ENCODE results near the gene PDLIM4.

Gene PDLIM4

DNA sequence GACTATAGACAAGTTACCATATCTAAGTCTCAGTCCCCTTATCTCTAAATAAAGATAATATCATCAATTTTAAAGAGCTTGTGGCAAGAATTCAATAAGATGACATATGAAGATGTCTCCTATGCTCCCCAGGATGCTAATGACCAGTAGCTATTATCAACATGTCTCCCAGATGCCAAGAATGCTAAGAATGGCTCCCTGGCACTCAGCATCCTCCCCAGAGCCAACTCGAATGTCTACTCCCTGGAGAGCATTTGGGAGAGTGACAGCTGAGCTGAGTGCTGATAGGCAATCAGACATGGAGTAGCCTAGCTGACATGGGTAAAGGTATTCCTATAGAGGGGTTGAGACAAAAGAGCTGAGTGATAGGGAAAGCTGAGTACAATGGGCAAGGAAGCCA is 45.7 kb upstream of the PDLIM4 start:
- no peaks in the 10 kb centered on the region for H3K9me3 ChIP-seq (ENCODE audit: severe bottlenecking)
- no peak overlapping the region for H3K4me3 ChIP-seq (ENCODE audit: low read depth, low read length)
- H3K36me3 ChIP-seq = peaks cover 85% of the 10 kb centered on the region
- H3K27me3 ChIP-seq (ENCODE audit: insufficient read depth, low read depth, severe bottlenecking) = no peaks in the 10 kb centered on the region
- no peak overlapping the region for H3K27ac ChIP-seq
- TF ChIP-seq, protein P1, sequence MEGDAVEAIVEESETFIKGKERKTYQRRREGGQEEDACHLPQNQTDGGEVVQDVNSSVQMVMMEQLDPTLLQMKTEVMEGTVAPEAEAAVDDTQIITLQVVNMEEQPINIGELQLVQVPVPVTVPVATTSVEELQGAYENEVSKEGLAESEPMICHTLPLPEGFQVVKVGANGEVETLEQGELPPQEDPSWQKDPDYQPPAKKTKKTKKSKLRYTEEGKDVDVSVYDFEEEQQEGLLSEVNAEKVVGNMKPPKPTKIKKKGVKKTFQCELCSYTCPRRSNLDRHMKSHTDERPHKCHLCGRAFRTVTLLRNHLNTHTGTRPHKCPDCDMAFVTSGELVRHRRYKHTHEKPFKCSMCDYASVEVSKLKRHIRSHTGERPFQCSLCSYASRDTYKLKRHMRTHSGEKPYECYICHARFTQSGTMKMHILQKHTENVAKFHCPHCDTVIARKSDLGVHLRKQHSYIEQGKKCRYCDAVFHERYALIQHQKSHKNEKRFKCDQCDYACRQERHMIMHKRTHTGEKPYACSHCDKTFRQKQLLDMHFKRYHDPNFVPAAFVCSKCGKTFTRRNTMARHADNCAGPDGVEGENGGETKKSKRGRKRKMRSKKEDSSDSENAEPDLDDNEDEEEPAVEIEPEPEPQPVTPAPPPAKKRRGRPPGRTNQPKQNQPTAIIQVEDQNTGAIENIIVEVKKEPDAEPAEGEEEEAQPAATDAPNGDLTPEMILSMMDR (IDR thresholded peaks at IDR 0.05; ENCODE audit: low read depth, low read length) = no peak
- DNase-seq = no peak

DNA sequence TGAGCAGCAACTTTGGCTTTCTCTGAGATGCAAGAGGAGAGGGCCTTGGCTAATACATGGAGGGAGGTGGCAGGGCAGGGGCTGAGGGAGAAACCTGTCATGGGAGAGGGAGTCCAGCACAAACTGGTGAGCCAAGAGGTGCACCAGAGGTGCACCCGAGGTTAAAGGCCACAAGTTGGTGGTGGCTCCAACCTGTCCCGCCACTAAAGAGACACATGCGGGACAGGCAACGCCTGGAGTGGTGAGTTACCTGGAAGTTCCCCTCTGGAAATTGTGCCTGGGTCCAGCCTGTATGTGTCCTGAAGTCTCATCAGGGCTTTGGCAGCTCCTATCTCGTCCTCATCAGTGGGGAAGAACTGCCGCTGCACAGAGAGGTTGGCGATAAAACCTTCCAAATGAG is 43.8 kb upstream of the PDLIM4 start:
- Histone ChIP-seq H3K27ac (no peak overlapping the region), H3K4me3 (ENCODE audit: low read depth, low read length) (no peak overlapping the region), H3K27me3 (ENCODE audit: insufficient read depth, low read depth, severe bottlenecking) (no peaks in the 10 kb centered on the region), H3K9me3 (ENCODE audit: severe bottlenecking) (no peaks in the 10 kb centered on the region), H3K36me3 (peaks cover 89% of the 10 kb centered on the region)
- TF ChIP-seq, protein P1 (IDR thresholded peaks at IDR 0.05; ENCODE audit: low read depth, low read length) = no peak
- DNase-seq = no peak

DNA sequence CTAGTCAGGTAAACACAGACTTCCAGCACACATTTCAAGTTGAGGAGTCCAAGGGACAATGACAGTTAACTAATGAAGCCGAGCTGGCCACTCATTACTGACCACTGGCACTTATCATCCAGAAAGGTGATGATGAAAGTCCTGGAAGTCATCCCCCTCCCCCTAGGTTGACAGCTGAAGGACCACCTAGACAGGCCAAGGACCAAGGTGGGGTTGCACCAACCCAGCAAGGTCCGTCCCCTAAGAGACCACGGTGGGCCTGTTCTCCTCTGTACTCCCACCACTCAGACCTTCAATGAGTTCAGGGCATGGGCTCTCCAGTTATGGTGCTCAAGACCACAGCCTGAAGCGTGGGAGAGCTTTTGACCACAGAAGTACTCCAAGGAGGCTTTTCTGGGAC is 43.0 kb upstream of the PDLIM4 start:
- Histone ChIP-seq H3K27me3 (ENCODE audit: insufficient read depth, low read depth, severe bottlenecking) (no peaks in the 10 kb centered on the region), H3K4me3 (ENCODE audit: low read depth, low read length) (no peak overlapping the region), H3K36me3 (peaks cover 83% of the 10 kb centered on the region), H3K27ac (no peak overlapping the region), H3K9me3 (ENCODE audit: severe bottlenecking) (no peaks in the 10 kb centered on the region)
- TF ChIP-seq, protein P1 (IDR thresholded peaks at IDR 0.05; ENCODE audit: low read depth, low read length) = no peak
- no peak for DNase-seq

DNA sequence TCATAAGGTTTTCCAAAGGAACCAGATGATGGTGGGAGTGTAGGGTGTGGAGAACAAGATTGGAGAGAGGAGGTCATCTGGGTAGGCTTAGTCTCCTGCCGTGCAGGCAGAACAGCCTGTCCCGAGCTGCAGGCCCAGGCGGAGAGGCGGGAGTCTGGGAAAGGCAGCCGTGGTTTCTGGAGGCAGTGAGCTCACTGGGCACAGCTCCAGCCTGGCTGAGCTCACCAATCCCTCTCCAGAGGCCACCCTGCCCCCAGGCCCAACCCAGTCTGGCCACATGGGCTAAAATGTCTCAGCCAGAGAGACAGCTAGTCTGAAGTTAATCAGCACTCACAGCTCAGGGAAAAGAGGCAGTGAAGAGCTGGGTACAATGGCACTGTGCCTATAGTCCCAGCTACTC is 42.2 kb upstream of the PDLIM4 start:
- Histone ChIP-seq H3K36me3 (peaks cover 80% of the 10 kb centered on the region), H3K27ac (no peak overlapping the region), H3K4me3 (ENCODE audit: low read depth, low read length) (no peak overlapping the region), H3K27me3 (ENCODE audit: insufficient read depth, low read depth, severe bottlenecking) (no peaks in the 10 kb centered on the region), H3K9me3 (ENCODE audit: severe bottlenecking) (no peaks in the 10 kb centered on the region)
- peak; percentile 26 for DNase-seq
- TF ChIP-seq, protein P1 (IDR thresholded peaks at IDR 0.05; ENCODE audit: low read depth, low read length) = no peak

DNA sequence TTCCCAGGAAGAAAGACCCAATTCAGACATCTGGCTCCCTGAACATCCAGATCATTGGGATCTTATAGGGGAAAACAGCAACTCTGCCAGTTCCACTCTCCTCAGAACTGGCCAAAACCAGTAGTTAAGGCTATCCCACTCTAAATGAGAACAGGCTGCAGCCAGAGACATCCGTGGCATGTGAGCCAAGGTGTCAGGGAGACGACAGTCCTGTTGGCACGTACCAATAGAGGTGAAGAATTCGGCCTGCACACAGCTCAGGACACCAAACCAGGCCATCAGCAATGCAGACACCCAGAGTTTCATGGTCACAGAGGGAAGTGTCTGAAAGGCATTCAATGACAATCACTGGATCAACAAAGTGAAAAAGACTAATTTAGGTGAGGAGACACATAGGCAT is 39.2 kb upstream of the PDLIM4 start:
- H3K4me3 ChIP-seq (ENCODE audit: low read depth, low read length) = no peak overlapping the region
- peaks cover 57% of the 10 kb centered on the region for H3K36me3 ChIP-seq
- TF ChIP-seq, protein P1 (IDR thresholded peaks at IDR 0.05; ENCODE audit: low read depth, low read length) = no peak
- no peak for DNase-seq
- no peak overlapping the region for H3K27ac ChIP-seq
- H3K9me3 ChIP-seq (ENCODE audit: severe bottlenecking) = no peaks in the 10 kb centered on the region
- no peaks in the 10 kb centered on the region for H3K27me3 ChIP-seq (ENCODE audit: insufficient read depth, low read depth, severe bottlenecking)

DNA sequence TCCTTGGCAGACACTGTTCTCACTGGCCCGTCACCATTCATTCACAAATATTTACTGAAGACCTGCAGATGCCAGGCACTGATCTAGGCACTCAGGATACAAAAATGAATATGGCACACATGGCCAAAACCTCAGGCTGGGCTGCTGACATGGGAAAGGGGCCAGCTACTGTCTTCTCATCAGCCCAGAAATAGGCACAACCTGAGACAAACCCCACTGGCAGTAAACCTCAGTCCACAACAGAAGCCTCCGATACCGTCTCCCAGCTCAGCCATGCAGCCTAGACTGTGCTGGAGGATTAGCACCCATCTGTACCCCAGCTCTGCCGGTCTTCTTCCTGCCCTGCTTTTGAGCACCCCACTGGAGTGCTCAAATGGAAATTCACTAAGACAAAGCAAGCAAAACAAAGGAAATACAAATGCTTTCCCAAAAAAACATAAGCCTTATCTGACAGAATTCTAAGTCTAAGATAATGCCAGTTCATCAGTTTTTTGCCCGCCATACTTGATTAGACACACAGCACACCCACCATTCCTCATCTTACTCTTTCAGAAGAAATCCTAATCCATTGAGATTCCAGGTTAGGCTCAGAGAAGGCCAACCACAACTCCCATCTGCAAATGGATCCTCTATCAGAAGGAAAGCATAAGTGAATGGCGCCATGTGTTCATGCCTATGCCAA is 38.1 kb upstream of the PDLIM4 start:
- Histone ChIP-seq H3K4me3 (ENCODE audit: low read depth, low read length) (no peak overlapping the region), H3K27ac (no peak overlapping the region), H3K36me3 (peaks cover 46% of the 10 kb centered on the region), H3K9me3 (ENCODE audit: severe bottlenecking) (no peaks in the 10 kb centered on the region), H3K27me3 (ENCODE audit: insufficient read depth, low read depth, severe bottlenecking) (no peaks in the 10 kb centered on the region)
- DNase-seq = no peak
- TF ChIP-seq, protein P1 (IDR thresholded peaks at IDR 0.05; ENCODE audit: low read depth, low read length) = no peak

Data from WERI-Rb-1 (cell line).